HG02623 (cell line): ENCODE results near the gene EYA4.
"Not testable (repeated sequence)": the region's sequence is repeated elsewhere in the genome, so short reads cannot be mapped to it uniquely, and the experiment has no call there.

Experiments used
- ATAC-seq: cut with Tn5 transposase; IDR thresholded peaks from one replicate; pipeline ENCODE4 v1.9.1; 2021; ENCODE audit warnings: moderate library complexity; ENCODE audit not compliant: unreplicated experiment

EYA4 gene

GRCh38 chr6:133396233-133396983 is 155.3 kb downstream of the EYA4 start:
- ATAC-seq = no peak

- ATAC-seq = no peak
Observed at GRCh38 chr6:133396984-133397348, 155.8 kb downstream of the EYA4 start.

- not testable (repeated sequence) for ATAC-seq
Observed at GRCh38 chr6:133397601-133398000, 156.4 kb downstream of the EYA4 start.

GRCh38 chr6:133399426-133399825 is 158.3 kb downstream of the EYA4 start:
- ATAC-seq = no peak

GRCh38 chr6:133404151-133404550 is 163.0 kb downstream of the EYA4 start:
- ATAC-seq = no peak

- no peak for ATAC-seq
Observed at GRCh38 chr6:133404728-133405127, 163.6 kb downstream of the EYA4 start.

- ATAC-seq = no peak
Observed at GRCh38 chr6:133407320-133408100, 166.4 kb downstream of the EYA4 start.

- no peak for ATAC-seq
Observed at GRCh38 chr6:133408132-133408531, 167.0 kb downstream of the EYA4 start.

GRCh38 chr6:133408543-133408942 is 167.4 kb downstream of the EYA4 start:
- no peak for ATAC-seq

GRCh38 chr6:133410638-133411435 is 169.7 kb downstream of the EYA4 start:
- ATAC-seq = no peak

- no peak for ATAC-seq
Observed at GRCh38 chr6:133411757-133412156, 170.6 kb downstream of the EYA4 start.

GRCh38 chr6:133415262-133415661 is 174.1 kb downstream of the EYA4 start:
- ATAC-seq = no peak

- no peak for ATAC-seq
Observed at GRCh38 chr6:133418108-133418507, 177.0 kb downstream of the EYA4 start.

GRCh38 chr6:133423242-133423641 is 182.1 kb downstream of the EYA4 start:
- ATAC-seq = no peak

- no peak for ATAC-seq
Observed at GRCh38 chr6:133424359-133424758, 183.2 kb downstream of the EYA4 start.

GRCh38 chr6:133426038-133426437 is 184.9 kb downstream of the EYA4 start:
- no peak for ATAC-seq

GRCh38 chr6:133428295-133428694 is 187.1 kb downstream of the EYA4 start:
- ATAC-seq = no peak

GRCh38 chr6:133430530-133430929 is 189.4 kb downstream of the EYA4 start:
- no peak for ATAC-seq

- ATAC-seq = no peak
Observed at GRCh38 chr6:133431031-133431430, 189.9 kb downstream of the EYA4 start.

- ATAC-seq = no peak
Observed at GRCh38 chr6:133432021-133432989, 191.1 kb downstream of the EYA4 start.
